Type B pancreatic cell (in vitro differentiated cells): ENCODE data around the gene FERMT3. TPM values are rescaled to one million over a fixed set of nuclear protein-coding genes. Genes with fewer than 3 reads are reported as not detected.

Source experiments
- DNase-seq: peaks from one replicate; pipeline ENCODE4 v3.0.0; 2021; ENCODE audit warnings: mixed read lengths; ENCODE audit not compliant: unreplicated experiment; ENCODE audit errors: extremely low spot score
- H3K27ac Mint-ChIP-seq: 2 replicates; pipeline ENCODE4 v1.8.0; 2021; ENCODE audit warnings: mild to moderate bottlenecking, mixed read lengths
- H3K27me3 Mint-ChIP-seq: 2 replicates; pipeline ENCODE4 v1.8.0; 2021; ENCODE audit warnings: mixed read lengths
- H3K36me3 Mint-ChIP-seq: 2 replicates; pipeline ENCODE4 v1.8.0; 2021; ENCODE audit warnings: mixed read lengths
- H3K4me1 Mint-ChIP-seq: one replicate; pipeline ENCODE4 v1.8.0; 2021; ENCODE audit warnings: mixed read lengths; ENCODE audit not compliant: unreplicated experiment
- H3K4me3 Mint-ChIP-seq: 2 replicates; pipeline ENCODE4 v1.8.0; 2021; ENCODE audit warnings: mild to moderate bottlenecking, mixed read lengths
- H3K9me3 Mint-ChIP-seq: 2 replicates; pipeline ENCODE4 v1.8.0; 2021; ENCODE audit warnings: mixed read lengths
- CTCF ChIP-seq: fragments of 200-600 bp; sonication (generic); conservative IDR thresholded peaks from 2 replicates; pipeline ENCODE4 v1.5.0; 2021; ENCODE audit warnings: antibody characterized with exemption, mild to moderate bottlenecking
- total RNA-seq: library from RNA; stranded (reverse); gene quantifications from 2 replicates; pipeline ENCODE4 v1.2.1, GENCODE V29; 2021; ENCODE audit warnings: low replicate concordance

FERMT3 gene
- total RNA-seq, 1 donor from 2014 or later = 3.5 TPM

- no peak for DNase-seq
- peaks cover 21% of the 10 kb centered on the region for H3K4me1 Mint-ChIP-seq
- H3K27ac Mint-ChIP-seq = peak within 1 kb of the TSS; percentile 56
- peak within 1 kb of the TSS; percentile 92 for H3K4me3 Mint-ChIP-seq
- H3K9me3 Mint-ChIP-seq = no peaks in the 10 kb centered on the region
- H3K36me3 Mint-ChIP-seq = no peaks in the 10 kb centered on the region
- H3K27me3 Mint-ChIP-seq = no peaks in the 10 kb centered on the region
- TF ChIP-seq CTCF = peak; percentile 89
Observed at GRCh38 chr11:64251016-64251752, 44.7 kb downstream of the FERMT3 start, which contains the start of gene PLCB3. TSS of gene PLCB3 (plus strand) at chr11:64251530. CDS start at chr11:64251650, 120 bp downstream.

GRCh38 chr11:64251753-64252002 lies 45.2 kb downstream of the FERMT3 start:
- H3K27ac Mint-ChIP-seq = peak overlapping the region; percentile 56
- H3K27me3 Mint-ChIP-seq = no peaks in the 10 kb centered on the region

GRCh38 chr11:64252003-64252872 lies 45.7 kb downstream of the FERMT3 start:
- TF ChIP-seq CTCF = peak; percentile 28
- DNase-seq = no peak
- H3K4me3 Mint-ChIP-seq = peak overlapping the region; percentile 92
- no peaks in the 10 kb centered on the region for H3K36me3 Mint-ChIP-seq
- H3K27me3 Mint-ChIP-seq = no peaks in the 10 kb centered on the region
- peak overlapping the region; percentile 56 for H3K27ac Mint-ChIP-seq
- no peaks in the 10 kb centered on the region for H3K9me3 Mint-ChIP-seq
- peaks cover 21% of the 10 kb centered on the region for H3K4me1 Mint-ChIP-seq

More at GRCh38 chr11:64251753-64252002, 45.2 kb downstream of the FERMT3 start:
- Mint-ChIP-seq H3K4me1 (peaks cover 21% of the 10 kb centered on the region), H3K36me3 (no peaks in the 10 kb centered on the region), H3K9me3 (no peaks in the 10 kb centered on the region), H3K4me3 (peak overlapping the region; percentile 92)
- TF ChIP-seq CTCF = no peak
- no peak for DNase-seq

- Mint-ChIP-seq H3K36me3 (no peaks in the 10 kb centered on the region), H3K27me3 (no peaks in the 10 kb centered on the region), H3K4me1 (peaks cover 17% of the 10 kb centered on the region), H3K4me3 (peak overlapping the region; percentile 70), H3K27ac (no peak overlapping the region), H3K9me3 (no peaks in the 10 kb centered on the region)
- no peak for DNase-seq
- TF ChIP-seq CTCF = no peak
Observed at GRCh38 chr11:64253043-64253442, 46.5 kb downstream of the FERMT3 start.

- peak overlapping the region; percentile 70 for H3K4me3 Mint-ChIP-seq
- no peak for DNase-seq
- no peak for TF ChIP-seq CTCF
- H3K27me3 Mint-ChIP-seq = no peaks in the 10 kb centered on the region
- peak overlapping the region; percentile 53 for H3K27ac Mint-ChIP-seq
- no peaks in the 10 kb centered on the region for H3K9me3 Mint-ChIP-seq
- peaks cover 15% of the 10 kb centered on the region for H3K4me1 Mint-ChIP-seq
- H3K36me3 Mint-ChIP-seq = no peaks in the 10 kb centered on the region
Observed at GRCh38 chr11:64253481-64253880, 47.0 kb downstream of the FERMT3 start.
